ENCODE measurements around the gene THSD4. TPM values are rescaled to one million over a fixed set of nuclear protein-coding genes. Genes with fewer than 3 reads are reported as not detected.

THSD4 gene
- polyA plus RNA-seq, 2 of the 4 experiments (the other 2 are of a cell fraction), result 15.8 to 40.7 TPM

DNA sequence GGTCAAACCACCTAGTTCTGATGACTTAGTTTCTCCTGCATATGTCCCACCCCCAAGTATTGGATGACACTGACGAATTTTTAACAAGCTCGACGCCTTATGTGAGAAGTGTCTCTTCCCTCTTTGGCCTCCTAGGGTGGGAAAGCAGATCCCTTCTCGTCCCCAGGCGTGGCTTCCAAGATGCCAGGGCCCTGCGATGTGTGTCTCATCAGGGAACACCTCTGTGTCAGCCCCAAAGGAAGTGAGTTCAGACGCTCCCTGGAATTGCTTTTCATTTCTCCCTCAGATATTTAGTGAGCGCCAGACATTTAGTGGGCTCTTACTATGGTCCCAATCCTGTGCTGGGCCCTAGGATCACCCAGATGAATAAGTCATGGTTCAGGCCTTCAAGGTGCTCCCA is 482.4 kb downstream of the THSD4 start:
- POLR2A ChIA-PET, result no interaction called here
- Histone ChIP-seq H3K9me3 (no peaks in the 10 kb centered on the region), H3K27ac (0 out of 6 replicates have a peak overlapping the region, but pooled peaks of 1 of the 2 experiments have one; percentile 4), H3K4me1 (peaks cover 41% of the 10 kb centered on the region), H3K4me3 (no peak overlapping the region), H3K4me2 (no peak overlapping the region)
- WGBS (ENCODE audit: missing lambda C conversion rate), result 89% methylated on average over 8 of the region's 8 CpGs
- DNase-seq (ENCODE audit: low read depth in 1 of 2, low spot score in 1 of 2) (no peak), FAIRE-seq (no peak), ATAC-seq (no peak)
- CTCF ChIA-PET, result interaction anchor here (1.0 to 2.5 kb wide), 3 partner anchors 12 to 23 kb away, joined by 3 to 7 read pairs (median 3); no protein-coding TSS in a partner anchor
- TF ChIP-seq MAZ (IDR thresholded peaks at IDR 0.05; ENCODE audit: borderline replicate concordance, low read depth, low read length) (no peak), CEBPB (IDR thresholded peaks at IDR 0.05) (no peak), PHF8 (IDR thresholded peaks at IDR 0.05; ENCODE audit: borderline replicate concordance, low read depth) (no peak), EHF (CRISPR knock-in tag; IDR thresholded peaks at IDR 0.05) (no peak), GATA3 (IDR thresholded peaks at IDR 0.05; ENCODE audit: borderline replicate concordance) (no peak), RAD21 (conservative IDR thresholded peaks at IDR 0.05 in 1 of 2, IDR thresholded peaks at IDR 0.05 in 1 of 2) (no peak)
- TF ChIP-seq, protein P1, sequence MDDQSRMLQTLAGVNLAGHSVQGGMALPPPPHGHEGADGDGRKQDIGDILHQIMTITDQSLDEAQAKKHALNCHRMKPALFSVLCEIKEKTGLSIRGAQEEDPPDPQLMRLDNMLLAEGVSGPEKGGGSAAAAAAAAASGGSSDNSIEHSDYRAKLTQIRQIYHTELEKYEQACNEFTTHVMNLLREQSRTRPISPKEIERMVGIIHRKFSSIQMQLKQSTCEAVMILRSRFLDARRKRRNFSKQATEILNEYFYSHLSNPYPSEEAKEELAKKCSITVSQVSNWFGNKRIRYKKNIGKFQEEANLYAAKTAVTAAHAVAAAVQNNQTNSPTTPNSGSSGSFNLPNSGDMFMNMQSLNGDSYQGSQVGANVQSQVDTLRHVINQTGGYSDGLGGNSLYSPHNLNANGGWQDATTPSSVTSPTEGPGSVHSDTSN (IDR thresholded peaks at IDR 0.05), result no peak
- TF ChIP-seq, protein P2, sequence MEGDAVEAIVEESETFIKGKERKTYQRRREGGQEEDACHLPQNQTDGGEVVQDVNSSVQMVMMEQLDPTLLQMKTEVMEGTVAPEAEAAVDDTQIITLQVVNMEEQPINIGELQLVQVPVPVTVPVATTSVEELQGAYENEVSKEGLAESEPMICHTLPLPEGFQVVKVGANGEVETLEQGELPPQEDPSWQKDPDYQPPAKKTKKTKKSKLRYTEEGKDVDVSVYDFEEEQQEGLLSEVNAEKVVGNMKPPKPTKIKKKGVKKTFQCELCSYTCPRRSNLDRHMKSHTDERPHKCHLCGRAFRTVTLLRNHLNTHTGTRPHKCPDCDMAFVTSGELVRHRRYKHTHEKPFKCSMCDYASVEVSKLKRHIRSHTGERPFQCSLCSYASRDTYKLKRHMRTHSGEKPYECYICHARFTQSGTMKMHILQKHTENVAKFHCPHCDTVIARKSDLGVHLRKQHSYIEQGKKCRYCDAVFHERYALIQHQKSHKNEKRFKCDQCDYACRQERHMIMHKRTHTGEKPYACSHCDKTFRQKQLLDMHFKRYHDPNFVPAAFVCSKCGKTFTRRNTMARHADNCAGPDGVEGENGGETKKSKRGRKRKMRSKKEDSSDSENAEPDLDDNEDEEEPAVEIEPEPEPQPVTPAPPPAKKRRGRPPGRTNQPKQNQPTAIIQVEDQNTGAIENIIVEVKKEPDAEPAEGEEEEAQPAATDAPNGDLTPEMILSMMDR (IDR thresholded peaks at IDR 0.05), result no peak

DNA sequence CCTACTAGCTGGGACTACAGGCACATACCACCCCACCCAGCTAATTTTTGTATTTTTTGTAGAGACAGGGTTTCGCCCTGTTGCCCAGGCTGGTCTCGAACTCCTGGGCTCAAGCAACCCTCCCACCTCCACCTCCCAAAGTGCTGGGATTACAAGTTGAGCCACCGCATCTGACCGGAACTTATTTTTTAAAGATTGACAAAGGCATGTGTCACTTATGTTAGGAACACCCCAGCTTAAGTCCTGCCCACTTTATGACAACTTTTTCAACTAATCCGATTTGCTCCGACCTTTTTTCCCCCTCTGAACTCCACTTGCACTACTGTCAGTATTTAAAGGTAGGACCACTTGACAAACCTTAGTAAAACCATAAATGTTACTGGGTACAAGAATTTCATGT is 483.5 kb downstream of the THSD4 start:
- POLR2A ChIA-PET, result no interaction called here
- no peak for TF ChIP-seq USF2 (IDR thresholded peaks at IDR 0.05)
- TF ChIP-seq BHLHE40 (IDR thresholded peaks at IDR 0.05; ENCODE audit: low read depth, low read length), result no peak
- TF ChIP-seq HOXB13 (CRISPR knock-in tag; IDR thresholded peaks at IDR 0.05; ENCODE audit: low read depth), result no peak
- no peak for TF ChIP-seq RNF2 (IDR thresholded peaks at IDR 0.05; ENCODE audit: borderline replicate concordance, low read depth)
- CTCF ChIA-PET, result no interaction called here

DNA sequence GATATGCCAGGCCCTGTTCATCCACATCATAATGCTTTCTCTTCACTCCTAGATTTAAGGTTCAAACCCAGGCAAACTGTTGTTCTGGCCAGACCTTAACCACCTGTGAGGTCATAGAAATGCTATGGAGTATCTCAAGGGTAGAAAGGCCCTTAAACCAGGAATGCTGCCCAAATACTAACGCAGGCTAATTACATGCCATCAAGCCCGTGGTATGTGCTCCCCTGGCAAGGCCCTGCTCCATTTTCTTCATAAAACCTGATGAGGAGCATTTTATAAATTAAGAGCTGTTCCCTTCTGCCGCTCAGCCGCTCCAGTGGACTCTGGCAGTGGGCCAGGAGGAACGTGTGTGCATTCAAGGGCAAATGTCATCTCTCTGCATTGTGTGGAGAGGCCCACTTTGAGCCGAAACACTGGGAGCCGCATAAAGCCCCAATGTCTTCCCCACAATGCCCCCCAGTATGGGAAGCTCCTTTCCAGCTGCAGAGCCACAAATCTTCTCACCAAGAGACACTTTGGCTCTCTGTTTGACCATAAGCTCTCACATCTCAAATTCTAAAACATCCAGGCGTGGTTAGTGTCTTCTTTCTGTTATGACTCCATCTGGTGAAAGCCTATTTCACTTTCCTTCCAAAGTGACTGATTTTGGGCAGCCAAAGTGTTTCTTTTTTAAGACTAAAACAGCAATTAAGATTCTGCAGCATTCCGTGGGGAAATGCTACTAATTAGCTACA is 484.3 kb downstream of the THSD4 start:
- 78% methylated on average over 9 of the region's 9 CpGs for WGBS (ENCODE audit: missing lambda C conversion rate)
- ATAC-seq, result peak in 1 of 2 experiments; percentile 26; a peak in 3 of 6 replicates
- peak overlapping the region; percentile 48 for H3K4me2 ChIP-seq
- H3K27ac ChIP-seq, result peak overlapping the region; percentile 35 to 49; a peak in 5 of 6 replicates
- H3K4me3 ChIP-seq, result no peak overlapping the region
- TF ChIP-seq NR3C1 (IDR thresholded peaks at IDR 0.05), result no peak
- no peak for DNase-seq (ENCODE audit: low read depth in 1 of 2, low spot score in 1 of 2)
- POLR2A ChIA-PET, result no interaction called here
- H3K4me1 ChIP-seq, result peaks cover 41% of the 10 kb centered on the region
- CTCF ChIA-PET, result interaction anchor here (1.1 kb wide), 1 partner anchor 21 kb away, joined by 3 read pairs; no protein-coding TSS in a partner anchor
- no peak for FAIRE-seq
- no peaks in the 10 kb centered on the region for H3K9me3 ChIP-seq

More for the DNA sequence above, 483.5 kb downstream of the THSD4 start:
- no peak overlapping the region for H3K4me2 ChIP-seq
- H3K4me3 ChIP-seq, result no peak overlapping the region
- ATAC-seq (no peak), FAIRE-seq (no peak), DNase-seq (ENCODE audit: low read depth in 1 of 2, low spot score in 1 of 2) (no peak)
- no peaks in the 10 kb centered on the region for H3K9me3 ChIP-seq
- WGBS (ENCODE audit: missing lambda C conversion rate), result 85% methylated on average over 6 of the region's 6 CpGs
- no peak overlapping the region for H3K27ac ChIP-seq
- peaks cover 41% of the 10 kb centered on the region for H3K4me1 ChIP-seq

GRCh38 chr15:71600237-71600636 is 485.0 kb downstream of the THSD4 start:
- Histone ChIP-seq H3K4me3 (no peak overlapping the region), H3K27ac (peak overlapping the region in 1 of 2 experiments; percentile 49; a peak in 3 of 6 replicates), H3K4me2 (peak overlapping the region; percentile 48), H3K9me3 (no peaks in the 10 kb centered on the region), H3K4me1 (peaks cover 41% of the 10 kb centered on the region)
- DNase-seq (ENCODE audit: low read depth in 1 of 2, low spot score in 1 of 2) (peak in 1 of 2 experiments; percentile 24), FAIRE-seq (peak; percentile 93), ATAC-seq (peak; percentile 32 to 73; a peak in 4 of 6 replicates)
- ChIA-PET CTCF (interaction anchor here (1.1 kb wide), 1 partner anchor 20 kb away, joined by 3 read pairs; no protein-coding TSS in a partner anchor), POLR2A (no interaction called here)
- WGBS (ENCODE audit: missing lambda C conversion rate), result 4% methylated on average over 1 of the region's 1 CpG
- no peak for TF ChIP-seq RAD21 (conservative IDR thresholded peaks at IDR 0.05 in 1 of 2, IDR thresholded peaks at IDR 0.05 in 1 of 2)
- TF ChIP-seq HMGXB4 (CRISPR knock-in tag; IDR thresholded peaks at IDR 0.05; ENCODE audit: borderline replicate concordance), result no peak
- no peak for TF ChIP-seq NR3C1 (IDR thresholded peaks at IDR 0.05)
- TF ChIP-seq, protein P3, sequence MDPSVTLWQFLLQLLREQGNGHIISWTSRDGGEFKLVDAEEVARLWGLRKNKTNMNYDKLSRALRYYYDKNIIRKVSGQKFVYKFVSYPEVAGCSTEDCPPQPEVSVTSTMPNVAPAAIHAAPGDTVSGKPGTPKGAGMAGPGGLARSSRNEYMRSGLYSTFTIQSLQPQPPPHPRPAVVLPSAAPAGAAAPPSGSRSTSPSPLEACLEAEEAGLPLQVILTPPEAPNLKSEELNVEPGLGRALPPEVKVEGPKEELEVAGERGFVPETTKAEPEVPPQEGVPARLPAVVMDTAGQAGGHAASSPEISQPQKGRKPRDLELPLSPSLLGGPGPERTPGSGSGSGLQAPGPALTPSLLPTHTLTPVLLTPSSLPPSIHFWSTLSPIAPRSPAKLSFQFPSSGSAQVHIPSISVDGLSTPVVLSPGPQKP (IDR thresholded peaks at IDR 0.05; ENCODE audit: low read depth, low read length), result no peak
- TF ChIP-seq CHD2 (IDR thresholded peaks at IDR 0.05; ENCODE audit: low read length, partially characterized antibody), result no peak

All from A549 (cell line).